DMS79 treated with DMSO at 0.1 percent for 48 hours (cell line): ENCODE measurements around the gene DFFA.
"Not testable (repeated sequence)": the region's sequence is repeated elsewhere in the genome, so short reads cannot be mapped to it uniquely, and the experiment has no call there.

Experiments
- DNase-seq: peaks from one replicate; lab custom pipeline; 2025; lab: John Stamatoyannopoulos, UW

Gene DFFA

GRCh38 chr1:10506046-10506676 is 33.8 kb upstream of the DFFA start:
- not testable (repeated sequence) for DNase-seq

GRCh38 chr1:10504249-10504648 is 31.9 kb upstream of the DFFA start:
- DNase-seq, result no peak

- no peak for DNase-seq
Observed at GRCh38 chr1:10502206-10502605, 29.9 kb upstream of the DFFA start.

GRCh38 chr1:10498231-10498630 is 25.9 kb upstream of the DFFA start:
- no peak for DNase-seq

GRCh38 chr1:10497109-10497508 is 24.8 kb upstream of the DFFA start:
- no peak for DNase-seq

- DNase-seq, result peak; percentile 88
Observed at GRCh38 chr1:10495952-10496351, 23.6 kb upstream of the DFFA start.

- no peak for DNase-seq
Observed at GRCh38 chr1:10495475-10495817, 23.1 kb upstream of the DFFA start.

- peak; percentile 95 for DNase-seq
Observed at GRCh38 chr1:10494754-10495474, 22.6 kb upstream of the DFFA start.

- no peak for DNase-seq
Observed at GRCh38 chr1:10494418-10494753, 22.1 kb upstream of the DFFA start.

- no peak for DNase-seq
Observed at GRCh38 chr1:10490286-10490970, 18.1 kb upstream of the DFFA start.

- DNase-seq, result peak; percentile 72
Observed at GRCh38 chr1:10489291-10490055, 17.1 kb upstream of the DFFA start.

GRCh38 chr1:10484521-10484920 is 12.2 kb upstream of the DFFA start:
- DNase-seq, result no peak

- DNase-seq, result no peak
Observed at GRCh38 chr1:10480614-10481013, 8.3 kb upstream of the DFFA start.

- DNase-seq, result no peak
Observed at GRCh38 chr1:10479296-10479695, 7.0 kb upstream of the DFFA start.

- DNase-seq, result no peak
Observed at GRCh38 chr1:10475510-10475909, 3.2 kb upstream of the DFFA start.

- peak; percentile 89 for DNase-seq
Observed at GRCh38 chr1:10474613-10475507, 2.5 kb upstream of the DFFA start, which contains the start of gene PEX14. Gene PEX14 (plus strand): TSS chr1:10474950. CDS start chr1:10474967, 17 bp downstream.

- DNase-seq, result not testable (repeated sequence)
Observed at GRCh38 chr1:10474309-10474612, 1.9 kb upstream of the DFFA start.

- DNase-seq, result no peak
Observed at GRCh38 chr1:10473145-10473765, 926 bp upstream of the DFFA start.

GRCh38 chr1:10471411-10472219 is 714 bp downstream of the DFFA start:
- no peak for DNase-seq

GRCh38 chr1:10470043-10470442 is 2.3 kb downstream of the DFFA start:
- no peak for DNase-seq
